GM12874 (cell line): ENCODE measurements around the gene ZCCHC24.

Experiments used
- TF ChIP-seq, protein P1 (sequence below): IDR thresholded peaks from 2 replicates; pipeline ENCODE4 v1.5.1; 2011; ENCODE audit warnings: low read depth, mild to moderate bottlenecking, control low read depth, low read length, moderate library complexity; ENCODE audit not compliant: insufficient read depth

Gene ZCCHC24

DNA sequence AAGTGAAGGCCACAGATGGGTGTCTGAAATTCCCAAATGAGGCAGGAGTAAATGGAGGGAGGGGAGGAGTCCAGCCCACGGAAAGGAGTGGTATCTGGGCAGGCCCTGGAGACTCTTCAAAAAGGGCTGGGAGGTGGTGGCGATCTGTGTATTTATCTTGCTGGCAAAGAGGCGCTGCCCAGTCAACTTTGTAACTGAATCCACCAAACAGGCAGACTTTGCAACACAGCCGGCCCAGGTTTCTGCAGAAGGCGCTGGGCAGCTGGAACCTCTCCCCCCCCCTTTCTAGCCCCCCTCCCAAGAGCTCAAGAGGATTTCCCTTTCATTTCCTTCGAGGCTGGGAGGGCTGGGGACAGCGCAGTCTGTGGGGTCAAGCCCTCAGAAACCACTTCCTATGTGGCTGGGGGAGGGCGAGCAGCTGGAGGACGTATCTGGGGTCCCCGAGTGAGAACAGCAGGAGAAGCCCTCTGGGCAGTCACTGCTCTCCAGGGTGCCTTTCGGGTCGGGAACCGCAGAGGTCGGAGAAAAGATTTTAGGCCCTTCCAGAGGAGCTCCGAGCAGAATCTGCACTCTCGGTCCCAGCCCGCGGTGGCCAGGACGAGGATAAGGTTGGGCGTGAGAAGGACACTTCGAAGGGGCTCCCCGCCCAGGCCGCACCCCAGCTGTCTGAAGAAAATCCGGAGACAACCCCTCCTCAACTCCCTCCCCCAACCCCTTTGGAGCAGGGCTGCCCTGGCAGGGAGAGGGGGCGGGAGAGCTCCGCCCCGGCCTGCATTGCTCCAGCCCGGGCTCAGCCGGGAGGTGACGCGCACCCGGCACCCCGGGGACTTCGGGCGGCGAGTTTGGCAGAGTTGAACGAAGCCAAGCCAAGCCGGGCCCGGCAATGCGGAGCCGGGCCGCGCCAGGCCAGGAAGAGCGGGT lies 965 bp downstream of the ZCCHC24 start:
- TF ChIP-seq, protein P1, sequence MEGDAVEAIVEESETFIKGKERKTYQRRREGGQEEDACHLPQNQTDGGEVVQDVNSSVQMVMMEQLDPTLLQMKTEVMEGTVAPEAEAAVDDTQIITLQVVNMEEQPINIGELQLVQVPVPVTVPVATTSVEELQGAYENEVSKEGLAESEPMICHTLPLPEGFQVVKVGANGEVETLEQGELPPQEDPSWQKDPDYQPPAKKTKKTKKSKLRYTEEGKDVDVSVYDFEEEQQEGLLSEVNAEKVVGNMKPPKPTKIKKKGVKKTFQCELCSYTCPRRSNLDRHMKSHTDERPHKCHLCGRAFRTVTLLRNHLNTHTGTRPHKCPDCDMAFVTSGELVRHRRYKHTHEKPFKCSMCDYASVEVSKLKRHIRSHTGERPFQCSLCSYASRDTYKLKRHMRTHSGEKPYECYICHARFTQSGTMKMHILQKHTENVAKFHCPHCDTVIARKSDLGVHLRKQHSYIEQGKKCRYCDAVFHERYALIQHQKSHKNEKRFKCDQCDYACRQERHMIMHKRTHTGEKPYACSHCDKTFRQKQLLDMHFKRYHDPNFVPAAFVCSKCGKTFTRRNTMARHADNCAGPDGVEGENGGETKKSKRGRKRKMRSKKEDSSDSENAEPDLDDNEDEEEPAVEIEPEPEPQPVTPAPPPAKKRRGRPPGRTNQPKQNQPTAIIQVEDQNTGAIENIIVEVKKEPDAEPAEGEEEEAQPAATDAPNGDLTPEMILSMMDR: no peak

DNA sequence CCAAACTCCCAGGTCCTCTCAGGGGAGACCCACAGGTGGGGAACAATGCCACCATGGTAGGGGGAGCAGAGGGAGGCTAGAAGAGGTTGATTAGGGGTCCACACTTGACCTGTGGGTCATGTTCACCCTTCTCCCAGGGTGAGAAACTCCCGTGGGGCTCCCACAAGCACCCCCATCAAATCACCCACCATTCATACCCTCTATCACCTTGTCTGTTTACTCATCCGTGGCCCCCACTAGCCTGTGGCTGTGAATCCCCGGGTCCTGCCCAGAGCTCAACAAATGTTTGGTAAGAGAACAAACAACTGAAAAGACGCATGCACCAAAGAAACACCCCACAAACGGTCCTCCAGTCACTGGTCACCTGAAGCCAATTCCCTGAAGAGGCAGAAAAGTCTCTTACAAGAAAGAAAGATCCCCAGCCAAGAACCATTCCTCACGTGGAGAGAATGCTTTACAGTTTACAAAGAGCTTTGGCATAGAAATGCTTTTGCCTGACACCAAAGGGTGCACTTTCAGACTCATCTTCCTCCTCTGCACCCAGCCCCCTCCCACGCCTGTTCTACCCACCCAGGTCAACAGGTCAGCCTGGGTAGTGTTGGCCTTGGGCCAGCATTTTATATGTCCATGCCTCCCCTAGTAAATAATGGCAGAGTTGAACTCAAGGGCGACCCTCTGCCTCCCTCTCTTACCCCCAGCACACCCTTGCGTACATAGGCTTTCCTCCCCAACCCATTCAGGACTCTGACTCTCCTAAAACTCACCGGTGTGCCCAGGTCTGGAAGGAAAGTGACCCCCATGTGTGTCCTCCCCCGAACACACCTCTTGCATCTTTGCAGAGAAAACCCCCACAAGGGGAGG lies 1.9 kb downstream of the ZCCHC24 start:
- TF ChIP-seq, protein P1: no peak

DNA sequence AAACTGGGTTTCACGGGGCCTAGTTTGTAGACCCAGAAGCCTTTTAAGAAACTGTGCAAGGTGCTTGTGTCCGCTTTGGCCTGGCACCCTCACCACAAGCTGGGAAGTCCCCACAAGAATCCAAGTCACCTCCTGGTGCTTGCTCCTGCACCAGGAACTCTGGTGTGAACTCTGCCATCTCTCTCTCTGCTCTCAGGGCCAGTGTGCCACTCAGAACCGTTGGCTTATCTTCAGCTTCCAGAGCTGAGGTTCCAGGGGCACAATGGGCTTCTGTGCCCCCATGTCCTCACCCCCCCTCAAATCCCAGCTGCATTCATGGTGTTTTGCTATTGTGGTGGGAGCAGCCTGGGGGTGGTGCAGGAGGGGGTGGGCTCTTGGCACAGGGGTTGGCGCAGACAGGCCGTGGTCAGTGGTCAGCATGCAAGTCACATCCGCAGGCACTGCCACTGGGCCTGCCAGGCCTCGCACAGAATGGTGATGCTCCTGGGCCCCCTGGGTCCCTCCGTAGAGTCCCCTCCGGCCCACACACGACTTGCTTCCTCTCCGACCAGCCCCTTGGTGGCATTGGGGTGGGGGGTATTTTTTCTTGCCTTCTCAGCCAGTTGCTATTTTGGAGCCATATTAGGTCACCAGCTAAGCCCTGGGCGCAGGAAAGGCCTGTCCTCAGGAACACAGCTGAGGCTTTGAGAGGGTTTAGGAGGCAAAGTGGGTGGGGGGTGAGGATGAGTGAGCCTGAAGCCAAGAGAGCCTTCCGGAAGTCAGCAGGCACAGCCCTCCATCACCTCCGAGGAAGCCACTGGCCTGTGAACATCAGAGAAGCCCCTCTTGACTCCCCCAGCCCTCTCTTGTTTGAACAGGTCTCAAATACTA lies 3.0 kb downstream of the ZCCHC24 start:
- TF ChIP-seq, protein P1: no peak

DNA sequence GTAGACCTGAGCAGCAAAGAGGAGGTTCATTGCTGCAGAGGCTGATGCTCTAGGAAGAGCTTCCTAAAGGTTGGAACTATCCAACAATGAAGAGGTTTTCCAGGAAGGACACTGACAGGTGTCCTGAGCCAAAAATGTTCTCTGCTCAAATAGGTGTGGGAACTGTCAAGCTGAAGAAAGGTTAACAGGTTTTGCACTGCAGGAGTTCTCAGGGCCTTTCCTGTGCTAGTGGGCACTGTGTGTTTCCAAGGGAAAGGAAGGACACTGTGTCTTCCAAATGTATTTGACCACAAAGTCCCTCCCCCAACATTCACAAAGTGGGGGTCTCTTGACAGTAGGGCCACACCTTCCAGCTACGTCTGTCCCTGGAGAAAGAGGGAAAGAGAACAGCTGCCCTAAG lies 4.0 kb downstream of the ZCCHC24 start:
- TF ChIP-seq, protein P1: no peak

DNA sequence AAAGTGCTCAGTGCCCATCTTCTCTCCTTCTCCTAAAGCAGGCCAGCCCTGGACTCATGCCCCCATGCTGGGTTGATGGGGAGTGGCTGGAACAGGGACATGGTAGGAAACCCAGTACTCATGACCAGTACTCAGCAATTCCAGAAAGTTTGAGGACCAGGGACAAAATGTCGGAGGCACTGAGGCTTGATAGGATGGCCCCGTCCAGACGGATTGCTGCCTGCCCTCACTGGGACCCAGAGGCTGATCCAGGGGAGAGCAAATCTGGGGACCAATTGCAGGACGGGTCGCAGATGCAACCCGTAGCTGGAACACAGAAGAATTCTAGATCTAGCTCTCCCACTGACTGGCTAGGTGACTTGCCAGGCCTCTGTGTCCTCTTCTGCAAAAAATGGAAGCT lies 5.1 kb downstream of the ZCCHC24 start:
- TF ChIP-seq, protein P1: no peak

DNA sequence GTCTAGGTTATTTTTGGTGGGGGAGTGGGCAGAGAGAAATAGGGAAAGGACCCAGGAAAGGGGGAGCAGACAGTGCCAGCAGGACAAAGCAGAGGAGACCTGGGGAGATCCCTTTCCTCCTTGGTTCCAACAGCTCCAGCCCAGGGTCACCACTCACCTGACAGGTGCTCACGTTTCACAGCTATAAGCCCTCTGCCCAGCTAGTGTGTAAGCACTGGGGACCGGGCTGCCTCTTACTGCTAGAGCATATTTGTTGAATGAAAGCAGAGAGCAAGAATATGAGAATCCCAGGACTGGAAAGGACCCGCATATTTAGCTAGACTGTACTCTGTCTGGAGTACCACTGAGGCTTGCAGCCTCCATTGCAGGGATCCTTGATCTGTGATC lies 6.7 kb downstream of the ZCCHC24 start:
- TF ChIP-seq, protein P1: no peak
